ENCODE results near the gene PRAMEF8.
"Not testable (repeated sequence)": the region's sequence is repeated elsewhere in the genome, so short reads cannot be mapped to it uniquely, and the experiment has no call there.

PRAMEF8 gene

GRCh38 chr1:13243536-13244263, 41.2 kb downstream of the PRAMEF8 start:
- H3K27me3 Mint-ChIP-seq; H3K4me1 Mint-ChIP-seq; H3K4me3 Mint-ChIP-seq; H3K9me3 Mint-ChIP-seq; ATAC-seq; H3K36me3 Mint-ChIP-seq (ENCODE audit: low read depth); DNase-seq; H3K27ac Mint-ChIP-seq: not testable (repeated sequence)

- not testable (repeated sequence) for H3K9me3 Mint-ChIP-seq, ATAC-seq, DNase-seq
Observed at GRCh38 chr1:13239633-13240032, 45.3 kb downstream of the PRAMEF8 start.

GRCh38 chr1:13237572-13237971, 47.4 kb downstream of the PRAMEF8 start:
- not testable (repeated sequence) for H3K36me3 Mint-ChIP-seq (ENCODE audit: low read depth); H3K27ac Mint-ChIP-seq; H3K4me1 Mint-ChIP-seq; H3K27me3 Mint-ChIP-seq; H3K9me3 Mint-ChIP-seq; DNase-seq; ATAC-seq; H3K4me3 Mint-ChIP-seq

More at GRCh38 chr1:13239633-13240032, 45.3 kb downstream of the PRAMEF8 start:
- not testable (repeated sequence) for H3K27ac Mint-ChIP-seq; H3K27me3 Mint-ChIP-seq; H3K36me3 Mint-ChIP-seq (ENCODE audit: low read depth); H3K4me1 Mint-ChIP-seq; H3K4me3 Mint-ChIP-seq

GRCh38 chr1:13234057-13234456, 50.9 kb downstream of the PRAMEF8 start:
- not testable (repeated sequence) for H3K4me3 Mint-ChIP-seq; H3K36me3 Mint-ChIP-seq (ENCODE audit: low read depth); ATAC-seq; H3K9me3 Mint-ChIP-seq; H3K27ac Mint-ChIP-seq; H3K4me1 Mint-ChIP-seq; DNase-seq; H3K27me3 Mint-ChIP-seq

DNA sequence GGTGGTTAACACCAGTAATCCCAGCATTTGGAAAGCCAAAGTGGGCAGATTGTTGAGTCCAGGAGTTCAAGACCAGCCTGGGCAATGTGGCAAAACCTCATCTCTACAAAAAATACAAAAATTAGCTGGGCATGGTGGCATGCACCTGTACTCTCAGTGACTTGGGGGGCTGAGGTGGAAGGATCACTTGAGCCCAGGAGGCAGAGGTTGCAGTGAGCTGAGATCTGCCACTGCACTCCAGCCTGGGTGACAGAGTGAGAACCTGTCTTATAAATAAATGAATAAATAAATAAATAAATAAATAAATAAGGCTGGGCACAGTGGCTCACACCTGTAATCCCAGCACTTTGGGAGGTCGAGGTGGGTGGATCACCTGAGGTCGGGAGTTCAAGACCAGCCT, 52.9 kb downstream of the PRAMEF8 start:
- H3K9me3 Mint-ChIP-seq; H3K4me3 Mint-ChIP-seq; DNase-seq; H3K27ac Mint-ChIP-seq; H3K27me3 Mint-ChIP-seq; H3K4me1 Mint-ChIP-seq; ATAC-seq; H3K36me3 Mint-ChIP-seq (ENCODE audit: low read depth): not testable (repeated sequence)

Data from activated naive CD8-positive, alpha-beta T cell treated with anti-CD3 and anti-CD28 coated beads, Interleukin-2, amount 50 U/mL, for 24 hours (primary cell).